ENCODE results near the gene TNS1. TPM values are rescaled to one million over a fixed set of nuclear protein-coding genes. Genes with fewer than 3 reads are reported as not detected.

The TNS1 gene
- total RNA-seq, 1 donor from 2014 or later, result 505 TPM

DNA sequence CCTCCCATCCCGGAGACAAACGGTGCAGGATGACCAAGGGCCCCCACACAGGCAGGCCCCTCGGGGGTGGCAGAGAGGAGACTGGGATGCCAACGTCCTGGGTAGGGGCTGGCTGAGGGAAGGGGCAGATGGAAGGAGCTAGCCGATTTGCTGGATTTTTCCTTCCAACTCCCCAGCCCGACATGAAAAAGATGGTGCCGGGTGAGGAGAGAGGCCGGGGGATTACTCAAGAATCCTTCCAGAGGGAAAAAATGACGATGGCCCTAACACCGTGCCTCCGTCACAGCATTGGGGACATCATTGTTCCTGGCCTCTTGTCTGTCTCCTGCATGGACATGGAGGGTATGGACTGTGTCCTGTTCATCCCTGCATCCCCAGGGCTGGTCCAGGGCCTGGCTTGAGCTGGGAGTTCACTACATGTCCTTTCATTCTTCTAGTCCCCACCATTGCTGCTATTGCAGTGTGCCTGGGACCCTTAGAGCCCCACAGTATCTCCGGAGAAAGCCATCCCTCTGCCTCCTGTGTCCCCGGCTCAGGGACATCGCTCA, 217.7 kb downstream of the TNS1 start:
- Histone ChIP-seq H3K4me3 (no peak overlapping the region), H3K9me3 (no peaks in the 10 kb centered on the region), H3K36me3 (peaks cover 12% of the 10 kb centered on the region), H3K27ac (no peak overlapping the region), H3K27me3 (ENCODE audit: low read depth) (no peaks in the 10 kb centered on the region), H3K4me1 (peaks cover 13% of the 10 kb centered on the region)
- no peak for DNase-seq
- TF ChIP-seq, protein P1, sequence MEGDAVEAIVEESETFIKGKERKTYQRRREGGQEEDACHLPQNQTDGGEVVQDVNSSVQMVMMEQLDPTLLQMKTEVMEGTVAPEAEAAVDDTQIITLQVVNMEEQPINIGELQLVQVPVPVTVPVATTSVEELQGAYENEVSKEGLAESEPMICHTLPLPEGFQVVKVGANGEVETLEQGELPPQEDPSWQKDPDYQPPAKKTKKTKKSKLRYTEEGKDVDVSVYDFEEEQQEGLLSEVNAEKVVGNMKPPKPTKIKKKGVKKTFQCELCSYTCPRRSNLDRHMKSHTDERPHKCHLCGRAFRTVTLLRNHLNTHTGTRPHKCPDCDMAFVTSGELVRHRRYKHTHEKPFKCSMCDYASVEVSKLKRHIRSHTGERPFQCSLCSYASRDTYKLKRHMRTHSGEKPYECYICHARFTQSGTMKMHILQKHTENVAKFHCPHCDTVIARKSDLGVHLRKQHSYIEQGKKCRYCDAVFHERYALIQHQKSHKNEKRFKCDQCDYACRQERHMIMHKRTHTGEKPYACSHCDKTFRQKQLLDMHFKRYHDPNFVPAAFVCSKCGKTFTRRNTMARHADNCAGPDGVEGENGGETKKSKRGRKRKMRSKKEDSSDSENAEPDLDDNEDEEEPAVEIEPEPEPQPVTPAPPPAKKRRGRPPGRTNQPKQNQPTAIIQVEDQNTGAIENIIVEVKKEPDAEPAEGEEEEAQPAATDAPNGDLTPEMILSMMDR (IDR thresholded peaks at IDR 0.05), result no peak
- ATAC-seq, result peak in 1 of 2 donors; percentile 2
- intact Hi-C loops (cut with DNase I), result no loop called here

DNA sequence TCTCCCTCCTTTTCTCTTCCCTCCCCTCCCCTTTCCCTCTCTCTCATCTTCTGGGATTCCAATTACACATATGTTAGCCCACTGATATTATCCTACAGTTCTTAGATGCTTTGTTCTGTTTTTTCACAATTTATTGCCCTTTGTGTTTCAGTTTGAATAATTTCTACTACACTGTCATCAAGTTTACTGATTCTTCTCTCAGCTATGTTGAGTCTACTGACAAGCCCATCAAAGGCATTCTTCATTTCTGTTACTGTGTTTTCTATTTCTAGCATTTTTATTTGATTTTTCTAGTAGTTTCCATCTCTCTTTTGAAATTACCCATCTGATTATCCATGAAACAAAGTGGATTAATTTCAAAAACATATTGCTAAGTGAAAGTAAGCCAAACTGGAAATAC, 219.6 kb downstream of the TNS1 start:
- Histone ChIP-seq H3K27me3 (ENCODE audit: low read depth) (no peaks in the 10 kb centered on the region), H3K4me1 (no peaks in the 10 kb centered on the region), H3K36me3 (peaks cover 7% of the 10 kb centered on the region), H3K9me3 (no peaks in the 10 kb centered on the region), H3K4me3 (no peak overlapping the region), H3K27ac (no peak overlapping the region)
- TF ChIP-seq, protein P1 (IDR thresholded peaks at IDR 0.05), result no peak
- ATAC-seq (no peak), DNase-seq (no peak)
- intact Hi-C loops (cut with DNase I), result no loop called here

DNA sequence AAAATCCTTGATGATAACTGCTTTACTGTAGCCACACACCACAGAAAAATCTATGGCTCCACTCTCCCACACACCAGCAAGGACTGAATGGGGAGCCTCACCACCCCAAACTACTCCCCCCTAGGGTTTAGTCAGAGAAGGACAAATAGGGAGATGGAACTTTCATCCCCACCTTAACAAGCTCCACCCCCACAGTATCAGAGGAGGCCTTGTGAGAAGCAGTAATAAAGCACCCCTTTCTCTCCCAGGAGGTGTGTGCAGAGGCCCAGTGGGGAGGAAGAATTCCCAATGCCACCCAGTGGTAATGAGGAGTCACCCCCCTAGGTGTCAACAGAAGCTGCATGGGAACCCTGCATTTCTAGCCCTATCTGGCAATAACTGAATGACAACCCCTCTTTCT, 224.9 kb downstream of the TNS1 start:
- TF ChIP-seq, protein P1 (IDR thresholded peaks at IDR 0.05), result no peak
- Histone ChIP-seq H3K27me3 (ENCODE audit: low read depth) (no peaks in the 10 kb centered on the region), H3K4me1 (no peaks in the 10 kb centered on the region), H3K9me3 (no peaks in the 10 kb centered on the region), H3K36me3 (no peaks in the 10 kb centered on the region), H3K4me3 (no peak overlapping the region), H3K27ac (no peak overlapping the region)
- intact Hi-C loops (cut with DNase I), result no loop called here
- DNase-seq (no peak), ATAC-seq (no peak)

DNA sequence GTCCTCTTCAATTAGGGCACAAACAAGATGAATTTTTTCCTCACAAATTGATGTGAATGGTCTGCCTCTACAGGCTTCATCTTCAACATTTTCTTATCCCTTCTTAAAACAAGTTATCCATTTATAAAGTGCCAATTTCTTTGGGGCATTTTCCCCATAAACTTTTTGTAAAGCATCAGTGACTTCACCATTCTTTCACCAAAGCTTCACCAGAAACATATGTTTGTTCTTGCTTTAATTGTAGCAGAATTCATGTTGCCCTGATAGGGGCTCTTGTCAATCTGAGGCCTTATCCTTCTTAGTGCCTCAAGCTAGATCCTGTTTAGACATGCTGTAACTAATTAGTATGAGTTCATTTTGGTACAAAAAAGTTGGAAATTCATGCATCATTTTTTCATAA, 226.2 kb downstream of the TNS1 start:
- Histone ChIP-seq H3K4me1 (no peaks in the 10 kb centered on the region), H3K27me3 (ENCODE audit: low read depth) (no peaks in the 10 kb centered on the region), H3K36me3 (no peaks in the 10 kb centered on the region), H3K9me3 (no peaks in the 10 kb centered on the region), H3K4me3 (no peak overlapping the region), H3K27ac (no peak overlapping the region)
- TF ChIP-seq, protein P1 (IDR thresholded peaks at IDR 0.05), result no peak
- no peak for DNase-seq
- ATAC-seq, result no peak
- intact Hi-C loops (cut with DNase I), result no loop called here

DNA sequence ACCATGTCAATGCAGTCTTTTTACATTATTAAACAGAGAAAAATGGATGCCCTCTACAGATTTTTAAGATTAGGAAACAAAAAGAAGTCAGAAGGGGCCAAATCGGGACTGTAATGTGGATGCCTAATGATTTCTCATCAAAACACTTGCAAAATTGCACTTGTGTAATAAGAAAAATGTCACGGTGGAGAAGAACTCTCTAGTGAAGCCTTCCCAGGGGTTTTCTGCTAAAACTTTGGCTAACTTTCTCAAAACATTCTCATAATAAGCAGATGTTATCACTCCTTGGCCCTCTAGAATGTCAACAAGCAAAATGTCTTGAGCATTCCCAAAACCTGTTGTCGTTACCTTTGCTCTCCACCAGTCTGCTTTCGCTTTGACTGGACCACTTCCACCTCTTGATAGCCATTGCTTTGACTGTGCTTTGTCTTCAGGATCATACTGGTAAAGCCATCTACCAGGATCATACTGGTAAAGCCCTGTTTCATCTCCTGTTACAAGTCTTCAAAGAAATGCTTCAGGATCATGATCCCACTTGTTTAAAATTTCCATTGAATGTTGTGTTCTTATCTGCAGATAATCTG, 226.8 kb downstream of the TNS1 start:
- no peaks in the 10 kb centered on the region for H3K27me3 ChIP-seq (ENCODE audit: low read depth)
- H3K9me3 ChIP-seq, result no peaks in the 10 kb centered on the region
- no peak overlapping the region for H3K4me3 ChIP-seq
- intact Hi-C loops (cut with DNase I), result no loop called here
- H3K4me1 ChIP-seq, result no peaks in the 10 kb centered on the region
- no peak for DNase-seq
- H3K27ac ChIP-seq, result no peak overlapping the region
- TF ChIP-seq, protein P1 (IDR thresholded peaks at IDR 0.05), result no peak
- no peak for ATAC-seq
- no peaks in the 10 kb centered on the region for H3K36me3 ChIP-seq
